Stimulated activated naive CD4-positive, alpha-beta T cell treated with Interleukin-2 at 50 U/mL for 16 hours (primary cell): ENCODE measurements around the gene TBL3.
"Not testable (repeated sequence)": the region's sequence is repeated elsewhere in the genome, so short reads cannot be mapped to it uniquely, and the experiment has no call there.

Experiments used
- DNase-seq: peaks from one replicate; lab custom pipeline; 2025; lab: John Stamatoyannopoulos, UW

TBL3 gene

DNA sequence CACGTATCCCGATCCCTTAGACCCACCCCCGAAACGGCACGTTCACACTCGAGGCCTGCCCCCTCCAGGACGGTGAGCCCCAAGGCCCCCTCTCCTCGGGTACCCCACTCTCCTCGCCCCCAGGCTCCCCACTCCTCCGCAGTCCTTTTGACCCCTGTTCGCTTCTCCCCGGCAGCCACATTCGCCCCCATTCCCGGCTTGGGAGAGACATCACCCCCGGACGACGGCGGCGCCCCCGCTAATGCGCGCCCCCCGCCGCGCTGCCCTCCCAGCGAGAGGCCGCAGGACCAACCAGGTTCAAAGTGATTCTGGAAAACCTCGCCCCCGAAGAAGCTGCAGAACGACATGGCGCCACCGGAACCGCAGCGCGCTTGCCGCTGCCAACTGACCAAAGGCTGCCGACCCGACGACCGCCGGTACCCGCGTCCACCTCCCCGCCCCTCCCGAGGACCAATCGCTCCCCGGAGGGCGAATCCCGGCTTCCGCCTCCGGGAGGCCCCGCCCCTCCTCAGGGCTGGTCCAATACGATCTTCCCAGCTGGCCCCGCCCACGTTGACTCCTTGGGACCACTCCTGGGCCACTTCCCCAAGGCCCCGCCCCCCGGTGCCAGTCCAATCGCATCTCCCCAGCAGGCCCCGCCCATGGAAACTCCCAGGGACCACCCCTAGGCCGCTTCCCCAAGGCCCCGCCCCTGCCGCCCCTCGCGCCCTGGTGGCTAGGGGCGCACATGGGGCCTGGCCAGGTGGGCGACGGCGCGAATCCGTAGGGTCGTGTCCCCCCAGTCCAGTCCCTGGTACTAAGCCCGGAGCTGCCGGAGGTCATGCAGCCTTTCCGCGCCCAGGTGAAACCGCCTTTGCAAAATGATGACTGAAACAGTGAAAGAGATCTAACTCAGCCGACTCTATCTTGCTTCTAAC lies 28.8 kb upstream of the TBL3 start, which contains the start of gene MSRB1:
Gene MSRB1, minus strand, starts transcription at position 390 of the 917 bp plus-strand sequence. Its CDS starts 43 bp downstream, at position 347.
- DNase-seq, result peak; percentile 99

DNA sequence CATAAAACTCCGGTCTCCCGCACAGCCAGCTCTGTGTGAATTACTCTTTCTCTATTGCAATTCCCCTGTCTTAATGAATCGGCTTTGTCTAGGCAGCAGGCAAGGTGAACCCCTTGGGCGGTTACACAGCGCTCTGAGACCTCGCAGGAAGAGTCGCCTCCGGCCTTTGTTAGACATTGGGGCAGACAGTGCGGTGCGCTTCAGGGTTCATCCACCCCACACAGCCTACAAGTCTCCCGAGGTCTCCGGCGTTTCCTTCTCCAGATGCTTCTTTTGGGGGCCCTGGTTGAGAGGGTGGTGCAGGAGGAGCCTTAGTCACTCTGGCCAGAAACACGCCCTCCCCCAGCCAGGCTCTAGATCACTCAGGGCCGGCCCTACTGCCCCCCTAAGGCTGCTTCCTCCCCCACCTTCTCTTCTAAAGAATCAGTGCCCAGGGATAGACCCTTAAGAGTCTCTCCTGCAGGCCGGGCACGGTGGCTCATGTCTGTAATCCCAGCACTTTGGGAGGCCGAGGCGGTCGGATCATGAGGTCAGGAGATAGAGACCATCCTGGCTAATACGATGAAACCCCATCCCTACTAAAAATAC lies 27.1 kb upstream of the TBL3 start:
- DNase-seq, result no peak

DNA sequence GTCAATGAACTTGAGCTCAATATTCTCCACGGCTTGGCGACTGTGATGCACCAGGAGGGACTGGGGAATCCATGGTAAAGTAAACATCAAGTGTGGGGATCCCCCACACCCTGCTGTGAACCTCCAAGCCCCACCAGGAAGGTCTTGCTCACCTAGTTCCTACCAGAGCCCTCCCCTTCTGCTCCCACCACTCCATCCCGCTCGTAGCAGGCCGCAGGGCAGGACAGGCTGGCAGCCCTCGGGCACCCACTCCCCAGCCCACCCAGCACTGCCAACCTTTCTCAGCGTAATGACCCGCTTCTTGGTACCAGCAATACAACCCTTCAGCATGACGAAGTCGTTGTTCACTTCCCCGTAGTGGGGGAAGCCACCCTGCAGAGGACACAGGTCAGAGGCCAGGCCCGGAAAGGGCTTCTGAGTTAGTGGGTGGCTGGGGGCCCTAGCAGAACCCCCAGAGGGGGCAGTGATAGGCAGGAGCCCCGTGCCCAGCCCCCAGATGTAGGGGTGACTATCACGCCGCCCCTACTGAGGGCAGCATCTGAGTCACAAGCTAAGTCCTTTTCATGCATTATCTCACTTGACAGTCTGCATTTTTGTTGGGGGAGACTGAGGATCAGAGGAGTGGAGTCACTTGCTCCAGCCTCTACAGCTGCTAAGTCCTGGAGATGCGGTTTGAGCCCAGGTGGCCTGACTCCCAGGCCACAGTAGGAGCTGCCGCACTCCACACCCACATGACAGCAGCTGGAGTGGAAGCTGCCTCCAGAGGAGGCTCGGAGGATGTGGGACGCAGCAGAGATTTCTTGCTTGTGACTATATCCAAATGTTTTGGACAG lies 26.1 kb upstream of the TBL3 start:
- DNase-seq, result no peak

DNA sequence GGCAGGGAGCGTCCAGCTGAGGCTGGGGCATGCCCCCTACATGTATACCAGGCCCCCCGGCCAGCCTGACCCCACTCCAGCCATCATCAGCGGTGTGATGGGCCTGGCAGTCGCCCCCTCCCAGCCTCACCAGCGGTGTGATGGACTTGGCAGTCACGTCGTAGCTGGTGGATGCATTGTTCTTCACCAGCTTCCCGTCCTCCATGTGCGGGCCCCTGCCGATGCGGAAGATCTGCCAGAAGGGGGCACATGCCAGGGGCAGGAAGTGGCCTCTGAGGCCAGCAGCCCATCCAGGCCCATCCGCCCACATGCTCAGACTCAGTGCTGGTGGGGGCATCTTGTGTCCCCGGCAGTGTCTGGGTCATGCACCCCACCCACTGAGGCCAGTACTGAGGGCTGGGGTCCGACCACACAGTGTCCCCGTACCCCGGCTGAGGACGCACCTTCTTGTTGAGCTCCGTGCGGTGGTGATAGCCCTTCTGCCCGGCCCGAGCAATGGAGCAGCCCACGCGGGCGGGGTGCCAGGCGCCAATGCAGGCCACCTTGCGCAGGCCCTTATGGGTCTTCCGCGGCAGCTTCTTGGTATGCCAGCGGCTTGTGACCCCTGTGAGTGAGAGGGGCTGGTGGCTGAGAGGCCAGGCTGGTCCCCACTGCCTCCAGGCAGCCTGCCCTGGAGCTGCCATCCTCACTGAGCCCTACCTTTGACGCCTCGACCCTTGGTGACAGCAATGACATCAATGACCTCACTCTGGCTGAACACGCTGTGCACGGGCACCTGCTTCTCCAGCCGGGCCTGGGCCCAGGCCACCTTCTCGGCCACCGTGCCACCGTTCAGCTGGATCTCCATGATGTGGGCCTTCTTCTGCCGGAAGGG lies 25.1 kb upstream of the TBL3 start:
- no peak for DNase-seq

DNA sequence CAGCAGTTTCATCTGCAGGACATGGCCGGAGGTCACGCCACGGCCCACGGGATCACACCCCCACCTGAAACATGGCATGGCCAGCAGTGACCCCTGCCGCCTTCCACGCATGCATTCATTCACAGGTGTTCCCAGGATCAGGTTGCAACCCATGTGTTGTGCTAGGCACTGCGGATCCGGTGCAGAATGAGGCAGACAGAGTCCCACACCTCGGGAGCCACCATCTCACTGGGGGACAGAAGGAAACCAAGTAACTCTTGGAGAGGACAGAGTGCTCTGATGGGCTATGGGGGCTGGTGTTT lies 24.5 kb upstream of the TBL3 start:
- DNase-seq, result no peak

DNA sequence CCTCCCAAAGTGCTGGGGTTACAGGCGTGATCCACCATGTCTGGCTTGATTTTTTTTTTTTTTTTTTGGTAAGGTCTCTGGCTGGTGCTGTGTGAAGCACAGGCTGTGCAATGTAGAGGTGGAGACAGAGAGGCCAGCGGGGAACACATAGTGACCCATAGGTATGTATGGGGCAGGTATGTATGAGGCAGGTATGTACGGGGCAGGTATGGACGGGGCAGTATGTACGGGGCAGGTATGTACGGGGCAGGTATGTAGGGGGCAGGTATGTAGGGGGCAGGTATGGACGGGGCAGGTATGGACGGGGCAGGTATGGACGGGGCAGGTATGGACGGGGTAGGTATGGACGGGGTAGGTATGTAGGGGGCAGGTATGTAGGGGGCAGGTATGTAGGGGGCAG lies 22.3 kb upstream of the TBL3 start:
- DNase-seq, result no peak

DNA sequence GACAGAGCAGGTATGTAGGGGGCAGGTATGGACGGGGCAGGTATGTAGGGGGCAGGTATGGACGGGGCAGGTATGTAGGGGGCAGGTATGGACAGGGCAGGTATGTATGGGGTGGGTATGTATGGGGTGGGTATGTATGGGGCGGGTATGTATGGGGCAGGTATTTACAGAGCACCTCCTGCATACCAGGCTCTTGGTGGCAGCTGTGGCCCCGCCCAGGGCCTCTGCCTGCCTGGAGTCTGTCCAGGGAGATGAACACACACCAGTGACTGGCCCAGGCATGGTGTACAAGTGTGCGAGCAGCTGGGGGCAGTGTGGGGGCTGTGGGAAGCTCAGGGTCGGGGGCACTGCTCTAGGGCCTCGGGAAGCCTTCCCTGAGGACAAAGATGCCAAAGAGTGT lies 21.8 kb upstream of the TBL3 start:
- no peak for DNase-seq

DNA sequence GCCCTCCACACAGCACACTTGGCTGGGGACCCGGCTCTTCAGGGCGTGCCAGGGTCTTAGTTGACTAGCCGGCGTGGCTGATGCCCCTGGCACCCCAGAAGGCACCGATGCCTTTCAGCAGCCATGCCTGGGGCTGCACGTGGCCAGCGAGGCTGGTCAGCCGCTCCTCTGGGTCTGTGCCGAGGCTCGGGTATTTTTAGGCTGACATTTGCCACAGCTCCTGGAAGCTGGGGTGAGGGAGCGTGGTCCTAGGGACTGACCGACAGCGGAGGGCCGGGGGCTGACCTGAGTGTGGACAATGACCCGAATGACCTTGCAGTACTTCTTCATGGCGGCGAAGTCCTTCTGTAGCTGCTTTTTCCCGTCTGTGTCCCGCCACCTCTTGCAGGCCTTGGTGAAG lies 21.3 kb upstream of the TBL3 start:
- DNase-seq, result no peak

DNA sequence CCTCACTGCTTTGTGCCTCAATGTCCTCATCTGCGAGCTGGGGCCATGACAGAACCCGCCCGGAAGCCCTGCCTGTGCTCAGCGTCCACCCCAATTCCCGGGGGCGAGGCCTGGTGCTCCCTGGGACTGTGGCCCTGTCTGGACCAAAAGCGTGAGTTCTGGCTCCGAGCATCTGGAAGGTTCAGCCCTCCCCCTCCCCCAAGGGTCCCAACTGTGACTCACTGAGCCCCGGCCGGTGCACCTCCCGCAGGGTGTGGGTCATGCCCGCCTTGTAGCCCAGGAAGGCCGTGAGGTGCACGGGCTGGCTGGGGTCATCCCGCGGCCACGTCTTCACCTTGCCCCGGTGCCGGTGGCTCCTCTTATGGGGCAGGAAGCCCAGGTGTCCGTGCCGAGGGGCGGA lies 18.1 kb upstream of the TBL3 start:
- DNase-seq, result no peak

DNA sequence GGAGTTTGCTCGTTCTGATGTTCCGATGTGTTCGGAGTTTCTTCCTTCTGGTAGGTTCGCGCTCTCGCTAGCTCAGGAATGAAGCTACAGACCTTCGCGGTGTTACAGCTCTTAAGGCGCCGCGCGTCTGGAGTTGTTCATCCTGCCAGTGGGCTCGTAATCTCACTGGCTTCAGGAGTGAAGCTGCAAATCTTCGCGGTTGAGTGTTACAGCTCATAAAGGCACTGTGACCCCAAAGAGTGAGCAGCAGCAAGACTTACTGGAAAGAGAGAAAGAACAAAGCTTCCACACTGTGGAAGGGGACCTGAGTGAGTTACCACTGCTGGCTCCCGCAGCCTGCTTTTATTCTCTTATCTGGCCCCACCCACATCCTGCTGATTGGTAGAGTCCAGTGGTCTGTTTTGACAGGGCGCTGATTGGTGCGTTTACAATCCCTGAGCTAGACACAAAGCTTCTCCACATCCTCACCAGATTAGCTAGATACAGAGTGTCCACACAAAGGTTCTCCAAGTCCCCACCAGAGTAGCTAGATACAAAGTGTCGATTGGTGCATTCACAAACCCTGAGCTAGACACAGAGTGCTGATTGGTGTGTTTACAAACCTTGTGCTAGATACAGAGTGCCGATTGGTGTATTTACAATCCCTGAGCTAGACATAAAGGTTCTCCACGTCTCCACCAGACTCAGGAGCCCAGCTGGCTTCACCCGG lies 14.3 kb upstream of the TBL3 start:
- DNase-seq, result not testable (repeated sequence)

DNA sequence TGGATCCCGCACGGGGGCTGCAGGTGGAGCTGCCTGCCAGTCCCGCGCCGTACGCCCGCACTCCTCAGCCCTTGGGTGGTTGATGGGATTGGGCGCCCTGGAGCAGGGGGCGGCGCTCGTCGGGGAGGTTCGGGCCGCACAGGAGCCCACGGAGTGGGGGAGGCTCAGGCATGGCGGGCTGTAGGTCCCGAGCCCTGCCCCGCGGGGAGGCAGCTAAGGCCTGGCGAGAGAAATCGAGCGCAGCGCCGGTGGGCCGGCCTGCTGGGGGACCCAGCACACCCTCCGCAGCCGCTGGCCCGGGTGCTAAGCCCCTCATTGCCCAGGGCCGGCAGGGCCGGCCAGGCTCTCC lies 13.7 kb upstream of the TBL3 start:
- not testable (repeated sequence) for DNase-seq

DNA sequence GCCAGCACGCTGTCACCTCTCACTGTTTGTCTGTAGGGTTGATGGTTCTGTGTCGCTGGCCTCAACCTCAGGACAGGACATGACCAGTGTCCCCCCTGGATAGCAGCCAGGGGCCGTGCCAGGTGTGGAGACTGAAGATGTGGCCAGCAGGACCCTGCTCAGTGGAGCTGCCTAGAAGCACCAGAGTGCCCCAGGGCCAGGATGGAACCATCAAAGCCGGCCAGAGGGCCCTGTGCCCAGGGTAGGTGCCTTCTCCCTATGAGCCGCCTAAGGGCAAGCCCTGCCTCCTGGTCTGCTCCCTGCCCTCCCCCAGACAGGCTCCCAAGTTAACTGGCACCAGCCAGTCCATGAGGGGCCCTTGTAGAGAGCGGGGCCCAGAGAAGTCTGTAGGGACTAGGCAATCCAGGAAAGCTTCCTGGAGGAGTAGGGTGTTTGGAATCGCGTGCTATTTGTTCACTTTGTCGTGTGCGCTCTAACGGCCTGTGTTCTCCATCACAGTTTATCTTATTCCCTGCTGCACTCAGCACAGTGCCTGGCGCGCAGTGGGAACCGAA lies 13.1 kb upstream of the TBL3 start:
- no peak for DNase-seq

DNA sequence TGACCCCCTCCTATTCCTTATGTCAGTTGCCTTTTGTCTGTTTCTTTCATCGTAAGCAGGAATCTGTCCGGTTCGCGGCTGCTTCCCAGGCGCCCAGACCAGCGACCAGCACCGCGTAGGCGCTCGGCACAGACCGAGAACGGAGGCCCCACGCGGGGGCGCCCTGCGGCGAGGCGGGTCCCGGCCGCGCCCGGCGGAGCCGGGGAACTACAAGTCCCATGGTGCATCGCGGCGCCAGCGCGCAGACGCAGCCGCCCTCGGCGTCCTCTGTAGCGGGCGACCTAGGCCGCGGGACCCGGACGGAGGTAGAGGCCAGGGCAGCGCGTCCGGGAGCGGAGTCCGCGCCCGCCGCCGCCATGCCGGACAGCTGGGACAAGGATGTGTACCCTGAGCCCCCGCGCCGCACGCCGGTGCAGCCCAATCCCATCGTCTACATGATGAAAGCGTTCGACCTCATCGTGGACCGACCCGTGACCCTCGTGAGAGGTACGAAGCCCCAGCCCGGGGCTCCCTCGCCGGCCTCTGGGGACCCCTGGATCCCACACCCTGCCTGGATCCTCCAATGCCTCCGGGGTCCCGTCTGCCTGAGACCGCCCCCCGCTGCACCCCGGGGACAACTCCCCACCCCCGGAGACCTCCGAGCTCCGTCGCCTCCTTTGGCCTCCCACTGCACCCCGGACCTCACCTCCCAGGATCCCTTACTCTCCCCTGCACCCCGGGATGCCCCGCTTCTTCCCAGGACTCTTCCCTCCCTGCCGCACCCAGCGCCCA lies 12.4 kb upstream of the TBL3 start, which contains the start of gene NDUFB10:
Gene NDUFB10, plus strand, starts transcription at position 270 of the 771 bp plus-strand sequence. Its CDS starts 87 bp downstream, at position 357.
- peak; percentile 87 for DNase-seq

DNA sequence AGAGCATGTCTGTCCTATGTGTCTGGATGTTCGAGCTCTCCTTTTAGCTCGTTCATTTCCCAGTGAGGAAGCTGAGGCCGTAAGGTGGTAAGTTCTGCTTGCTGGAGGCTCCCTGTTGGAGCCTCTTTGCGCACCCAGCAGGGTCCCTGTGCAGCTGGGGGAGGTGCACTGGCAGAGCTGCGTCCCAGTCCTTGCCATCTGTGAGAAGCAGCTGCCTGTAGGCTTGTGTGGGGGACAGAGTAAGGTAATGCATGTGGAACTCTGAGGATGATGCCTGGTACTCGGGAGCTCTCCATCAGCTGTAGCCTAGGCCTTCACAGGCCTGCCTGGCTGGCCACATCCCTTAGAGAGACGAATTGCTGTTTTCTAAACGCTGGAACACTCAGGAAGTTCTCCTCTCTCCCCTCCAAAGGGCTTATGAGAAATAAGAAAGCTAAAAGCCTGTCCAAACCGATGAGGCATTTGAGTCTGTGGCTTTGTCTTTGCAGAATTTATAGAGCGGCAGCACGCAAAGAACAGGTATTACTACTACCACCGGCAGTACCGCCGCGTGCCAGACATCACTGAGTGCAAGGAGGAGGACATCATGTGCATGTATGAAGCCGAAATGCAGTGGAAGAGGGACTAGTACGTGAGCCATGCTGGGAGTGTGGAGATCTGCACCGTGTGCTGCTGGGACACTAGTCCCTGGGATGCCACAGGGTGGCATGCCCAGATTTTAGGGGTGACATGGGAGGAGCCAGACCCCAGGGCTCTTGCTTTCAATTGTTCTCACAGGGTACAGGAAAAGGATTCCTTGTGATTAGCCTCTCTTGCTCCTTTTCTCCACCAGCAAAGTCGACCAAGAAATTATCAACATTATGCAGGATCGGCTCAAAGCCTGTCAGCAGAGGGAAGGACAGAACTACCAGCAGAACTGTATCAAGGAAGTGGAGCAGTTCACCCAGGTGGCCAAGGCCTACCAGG lies 10.9 kb upstream of the TBL3 start:
- peak; percentile 40 for DNase-seq

DNA sequence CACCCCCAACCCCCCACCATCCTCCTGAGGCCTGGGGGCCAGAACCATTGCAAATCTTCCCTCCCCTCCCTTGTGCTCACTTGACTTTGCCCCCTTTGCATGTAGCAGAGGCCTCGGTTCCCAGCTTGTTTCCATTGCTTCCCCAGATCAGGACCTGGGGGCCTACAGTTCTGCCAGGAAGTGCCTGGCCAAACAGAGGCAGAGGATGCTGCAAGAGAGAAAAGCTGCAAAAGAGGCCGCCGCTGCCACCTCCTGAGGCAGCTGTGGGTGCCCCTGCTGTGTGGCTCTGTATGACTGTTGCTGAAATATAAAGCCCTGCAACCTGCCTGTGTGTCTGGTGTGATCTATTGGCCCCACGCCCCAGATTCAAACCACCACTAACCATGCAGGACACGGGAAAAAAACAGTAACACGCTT lies 10.2 kb upstream of the TBL3 start:
- DNase-seq, result peak; percentile 25

DNA sequence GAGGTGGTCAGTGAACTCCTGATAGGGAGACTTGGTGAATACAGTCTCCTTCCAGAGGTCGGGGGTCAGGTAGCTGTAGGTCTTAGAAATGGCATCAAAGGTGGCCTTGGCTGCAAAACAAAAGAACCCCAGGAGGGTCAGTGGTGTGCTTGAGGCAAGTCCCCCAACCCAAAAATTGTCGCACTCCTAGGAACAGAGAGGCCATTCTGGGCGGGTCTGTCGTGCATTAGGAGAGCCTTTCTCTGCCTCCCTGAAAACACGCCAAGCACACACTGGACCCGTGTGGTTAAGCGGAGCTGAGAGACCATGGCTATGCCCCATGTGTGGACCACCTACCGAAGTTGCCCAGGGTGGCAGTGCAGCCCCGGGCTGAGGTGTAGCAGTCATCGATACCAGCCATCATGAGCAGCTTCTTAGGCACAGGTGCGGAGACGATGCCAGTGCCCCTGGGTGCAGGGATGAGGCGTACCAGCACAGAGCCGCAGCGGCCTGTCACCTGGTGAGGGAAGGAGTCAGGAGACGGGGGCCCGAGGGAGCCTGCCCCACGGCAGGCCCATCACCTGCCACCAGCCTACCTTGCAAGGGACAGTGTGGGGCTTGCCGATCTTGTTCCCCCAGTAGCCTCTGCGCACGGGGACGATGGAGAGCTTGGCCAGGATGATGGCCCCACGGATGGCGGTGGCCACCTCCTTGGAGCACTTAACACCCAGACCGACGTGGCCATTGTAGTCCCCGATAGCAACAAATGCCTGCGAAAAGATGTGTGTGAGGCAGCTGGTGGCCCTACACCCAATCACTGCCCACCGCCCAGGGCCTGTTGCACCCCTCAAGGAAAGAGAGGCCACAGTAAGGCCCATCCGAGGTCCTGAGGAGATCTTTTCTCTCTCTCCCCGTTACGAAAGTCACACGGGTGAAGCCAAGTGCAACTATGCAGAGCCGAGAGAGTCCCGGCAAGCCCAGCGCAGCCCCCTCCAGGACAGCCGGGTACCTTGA lies 9.4 kb upstream of the TBL3 start:
- DNase-seq, result not testable (repeated sequence)

DNA sequence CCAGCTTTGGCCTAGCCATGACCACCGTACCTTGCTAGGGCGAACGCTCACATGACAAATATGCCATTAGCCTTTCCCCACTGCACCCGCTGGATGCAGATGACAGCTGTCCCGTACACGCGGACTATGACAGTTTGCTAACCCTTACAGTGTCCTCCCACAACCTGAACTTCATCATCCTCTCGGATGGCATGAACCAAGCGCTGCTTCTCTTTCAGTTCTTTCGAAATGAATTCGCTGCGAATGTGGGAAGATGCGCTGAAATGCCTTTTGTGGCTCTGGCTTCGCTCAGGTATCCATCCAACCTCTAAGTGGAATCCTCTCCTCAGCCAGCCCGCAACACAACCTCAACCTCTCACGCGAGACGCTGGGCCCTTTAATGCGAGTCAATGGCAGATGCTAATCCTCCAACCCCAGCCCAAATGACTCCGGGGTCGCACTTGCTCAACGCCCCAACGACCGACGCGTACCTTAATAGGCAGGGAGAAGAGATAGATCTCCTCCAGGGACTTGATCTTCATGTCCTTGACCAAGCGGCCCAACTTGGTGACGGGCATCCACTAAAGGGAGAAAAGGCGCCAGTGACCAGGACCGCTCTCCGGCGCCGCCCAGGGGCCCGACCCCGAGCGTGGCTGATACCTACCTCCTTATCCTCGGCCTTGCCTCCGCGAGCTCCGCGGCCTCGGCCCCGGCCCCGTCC lies 7.9 kb upstream of the TBL3 start:
- peak; percentile 40 for DNase-seq
